GM19035 (cell line): ENCODE measurements around the gene PAM16.

Experiments used
- ATAC-seq: cut with Tn5 transposase; IDR thresholded peaks from one replicate; pipeline ENCODE4 v1.9.1; 2021; ENCODE audit not compliant: unreplicated experiment

PAM16 gene

GRCh38 chr16:4306470-4307214 is 44.5 kb downstream of the PAM16 start:
- ATAC-seq, result no peak

GRCh38 chr16:4303973-4304372 is 47.1 kb downstream of the PAM16 start:
- ATAC-seq, result no peak

GRCh38 chr16:4301968-4302367 is 49.2 kb downstream of the PAM16 start:
- ATAC-seq, result no peak

GRCh38 chr16:4301177-4301576 is 49.9 kb downstream of the PAM16 start:
- no peak for ATAC-seq

GRCh38 chr16:4298761-4299522 is 52.2 kb downstream of the PAM16 start:
- no peak for ATAC-seq

- no peak for ATAC-seq
These were observed 53.6 kb downstream of the PAM16 start for GRCh38 chr16:4297480-4297879.

GRCh38 chr16:4295581-4295980 is 55.5 kb downstream of the PAM16 start:
- ATAC-seq, result no peak

- no peak for ATAC-seq
These were observed 57.2 kb downstream of the PAM16 start for GRCh38 chr16:4293822-4294457.

GRCh38 chr16:4293181-4293716 is 57.9 kb downstream of the PAM16 start:
- ATAC-seq, result no peak

GRCh38 chr16:4291699-4292098 is 59.4 kb downstream of the PAM16 start:
- ATAC-seq, result no peak
